Endometrial microvascular endothelial cells (primary cell): ENCODE results near the gene NMB. TPM values are rescaled to one million over a fixed set of nuclear protein-coding genes. Genes with fewer than 3 reads are reported as not detected.

ENCODE experiments used
- in situ Hi-C: cut with HindIII; loops from 2 replicates; pipeline ENCODE4 v1.10.0; 2017; ENCODE audit warnings: low sequenced_read_pairs, low pct_unique_long_range_greater_than_20kb; ENCODE audit errors: inconsistent ontology term
- total RNA-seq: library from RNA; depleted of rRNA; stranded (reverse); fragments of >200 nt; gene quantifications from one replicate; pipeline ENCODE4 v1.2.3, GENCODE V29; 2015; ENCODE audit errors: inconsistent ontology term

The NMB gene
- total RNA-seq, 1 donor from 2014 or later = 5.6 TPM

DNA sequence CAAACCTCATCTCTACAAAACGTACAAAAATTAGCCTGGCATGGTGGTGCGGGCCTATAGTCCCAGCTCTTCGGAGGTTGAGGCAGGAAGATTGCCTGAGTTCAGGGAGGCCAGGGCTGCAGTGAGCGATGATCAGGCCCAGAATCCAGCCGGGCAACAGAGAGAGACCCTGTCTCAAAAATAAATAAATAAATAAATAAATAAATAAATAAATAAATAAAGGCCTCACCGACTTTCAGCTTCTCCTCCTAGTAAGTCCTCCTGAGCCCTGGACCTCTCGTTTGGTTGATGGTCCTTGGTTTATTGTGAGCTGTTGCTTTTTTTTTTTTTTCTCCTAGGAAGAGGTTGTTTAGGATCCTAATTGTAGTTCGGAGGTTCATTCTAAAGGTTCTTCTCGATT is 29.0 kb downstream of the NMB start:
- in situ Hi-C loops = no loop called here

DNA sequence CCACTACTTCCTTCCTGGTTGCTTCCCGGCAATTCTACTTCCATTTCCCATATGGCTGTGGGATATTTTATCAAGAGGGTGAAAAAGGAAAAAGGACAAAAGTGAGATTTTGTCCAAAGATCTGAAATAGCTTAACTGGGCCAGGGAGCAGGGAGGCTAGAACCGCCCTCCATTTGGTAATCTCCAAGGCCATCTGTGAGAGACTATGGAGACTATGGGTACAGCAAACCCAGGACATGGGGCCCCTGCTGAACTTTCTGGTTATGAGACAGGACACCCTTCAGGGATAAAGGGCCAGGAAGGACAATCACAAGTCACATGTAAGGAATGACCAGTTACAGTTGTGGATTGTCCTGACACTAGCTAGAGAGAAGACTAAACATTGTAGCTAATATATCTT is 32.9 kb downstream of the NMB start:
- in situ Hi-C loops = no loop called here

DNA sequence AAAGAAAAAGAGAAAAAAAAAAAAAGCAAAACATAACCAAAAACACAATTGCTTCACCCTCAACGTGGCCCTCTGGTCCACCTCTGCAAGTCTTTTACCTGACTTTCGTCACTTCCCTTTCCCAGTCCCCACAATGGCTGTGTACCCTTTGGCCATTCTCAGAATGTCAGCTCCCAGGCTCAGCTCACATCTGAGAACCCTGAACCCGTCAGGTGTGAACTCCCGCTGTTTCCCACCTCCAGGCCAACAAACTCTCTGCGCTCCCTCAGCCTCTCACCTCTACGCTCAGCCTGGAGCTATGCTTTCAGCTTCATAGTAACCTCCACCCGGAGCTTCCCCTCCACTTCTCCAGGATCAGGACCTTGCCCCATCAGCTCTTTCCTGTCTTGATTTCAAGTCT is 33.6 kb downstream of the NMB start:
- in situ Hi-C loops = no loop called here

DNA sequence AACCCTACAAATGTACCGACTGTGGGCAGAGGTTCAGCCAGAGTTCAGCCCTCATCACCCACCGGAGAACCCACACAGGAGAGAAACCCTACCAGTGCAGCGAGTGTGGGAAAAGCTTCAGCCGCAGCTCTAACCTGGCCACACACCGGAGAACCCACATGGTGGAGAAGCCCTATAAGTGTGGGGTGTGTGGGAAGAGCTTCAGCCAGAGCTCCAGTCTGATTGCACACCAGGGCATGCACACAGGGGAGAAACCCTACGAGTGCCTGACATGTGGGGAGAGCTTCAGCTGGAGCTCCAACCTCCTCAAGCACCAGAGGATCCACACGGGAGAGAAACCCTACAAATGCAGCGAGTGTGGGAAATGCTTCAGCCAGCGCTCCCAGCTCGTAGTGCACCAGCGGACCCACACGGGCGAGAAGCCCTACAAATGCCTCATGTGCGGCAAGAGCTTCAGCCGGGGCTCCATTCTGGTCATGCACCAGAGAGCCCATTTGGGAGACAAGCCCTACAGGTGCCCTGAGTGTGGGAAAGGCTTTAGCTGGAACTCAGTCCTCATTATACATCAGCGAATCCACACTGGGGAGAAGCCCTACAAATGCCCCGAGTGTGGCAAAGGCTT is 36.5 kb downstream of the NMB start:
- in situ Hi-C loops = no loop called here

DNA sequence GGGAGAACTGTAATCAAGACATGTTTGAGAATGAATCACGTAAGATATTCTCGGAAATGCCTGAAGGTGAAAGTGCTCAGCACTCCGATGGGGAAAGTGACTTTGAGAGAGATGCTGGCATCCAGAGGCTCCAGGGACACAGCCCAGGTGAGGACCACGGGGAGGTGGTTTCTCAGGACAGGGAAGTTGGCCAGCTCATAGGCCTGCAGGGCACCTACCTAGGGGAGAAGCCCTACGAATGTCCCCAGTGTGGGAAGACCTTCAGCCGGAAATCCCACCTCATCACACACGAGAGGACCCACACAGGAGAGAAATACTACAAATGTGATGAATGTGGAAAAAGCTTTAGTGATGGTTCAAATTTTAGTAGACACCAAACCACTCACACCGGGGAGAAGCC is 37.4 kb downstream of the NMB start:
- in situ Hi-C loops = no loop called here

DNA sequence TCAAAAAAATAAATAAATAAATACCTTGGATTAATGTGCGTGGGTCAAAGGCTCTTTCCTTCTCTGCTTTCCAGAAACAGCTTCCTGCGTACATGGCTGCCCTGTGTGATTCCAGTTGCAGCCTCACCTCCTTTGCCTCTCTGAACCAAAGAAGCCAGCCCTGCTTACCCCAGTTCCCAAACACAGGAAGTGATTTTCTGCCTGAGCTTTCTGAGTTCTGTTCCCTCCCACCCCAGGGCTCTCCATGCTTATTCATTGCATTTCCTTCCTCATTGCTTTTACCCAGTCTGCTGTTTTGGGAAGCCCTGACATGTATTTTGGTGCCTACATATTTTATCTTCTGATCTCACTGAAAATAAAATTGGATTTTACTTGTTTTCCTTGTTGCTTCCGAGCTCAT is 41.8 kb downstream of the NMB start:
- in situ Hi-C loops = no loop called here

DNA sequence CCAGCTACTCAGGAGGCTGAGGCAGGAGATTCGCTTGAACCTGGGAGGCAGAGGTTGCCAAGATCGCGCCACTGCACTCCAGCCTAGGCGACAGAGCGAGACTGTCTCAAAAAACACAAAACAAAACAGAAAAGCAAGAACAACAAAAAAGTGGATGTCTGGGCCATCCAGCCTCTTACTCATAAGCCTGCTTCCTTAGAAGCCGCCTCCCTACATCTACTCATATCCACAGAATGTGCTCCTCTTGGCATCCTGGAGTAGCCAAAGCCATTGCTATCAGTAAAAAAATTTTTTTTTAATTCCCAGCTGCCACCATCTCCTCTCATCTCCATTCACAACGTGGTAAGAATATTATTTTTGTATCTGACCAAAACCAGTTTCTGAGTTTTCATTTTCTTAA is 46.4 kb downstream of the NMB start:
- in situ Hi-C loops = no loop called here

GRCh38 chr15:84609818-84610525 is 48.0 kb downstream of the NMB start:
- in situ Hi-C loops = no loop called here

GRCh38 chr15:84608707-84609284 is 49.2 kb downstream of the NMB start:
- in situ Hi-C loops = no loop called here

DNA sequence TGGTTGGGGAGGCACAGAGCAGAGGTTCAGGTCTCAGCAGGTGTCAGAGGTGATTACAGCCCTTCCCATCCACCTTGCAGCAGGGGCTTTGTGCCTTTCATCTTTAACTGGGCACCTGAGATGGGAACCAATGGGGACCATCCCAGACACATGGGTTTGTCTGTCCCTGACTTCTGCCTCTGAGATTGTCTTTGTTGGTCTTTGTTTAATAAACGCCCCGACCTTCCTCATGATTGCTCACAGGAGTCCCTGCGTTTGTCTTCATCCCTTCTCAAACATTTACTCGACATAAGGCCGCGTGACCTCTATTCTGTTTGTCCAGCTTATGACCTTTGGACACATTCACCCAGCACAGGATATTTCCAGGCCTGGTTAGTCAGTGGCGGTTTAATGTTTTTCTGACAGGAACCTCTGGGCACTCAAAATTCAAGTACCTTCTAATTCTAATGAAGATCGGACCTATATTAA is 51.3 kb downstream of the NMB start:
- in situ Hi-C loops = no loop called here

DNA sequence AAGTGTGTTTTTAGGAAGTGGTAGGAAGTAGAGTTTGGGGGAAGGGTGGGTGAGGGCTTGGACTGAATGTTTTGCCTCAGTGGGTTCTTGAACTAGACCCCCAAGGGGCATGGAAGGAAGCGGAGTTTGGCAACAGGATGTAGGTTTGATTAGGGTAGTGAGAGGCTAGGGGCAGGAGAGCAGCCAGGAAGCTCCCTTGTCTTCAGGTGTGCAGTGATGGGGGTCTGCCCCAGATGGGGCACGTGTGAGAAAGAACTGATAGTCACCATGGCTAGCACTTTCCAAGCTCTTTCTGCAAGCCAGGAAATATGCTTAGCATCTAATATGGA is 52.5 kb downstream of the NMB start:
- in situ Hi-C loops = no loop called here

Other genes starting within 250 kb of the NMB start
- 2.6 TPM for gene ZSCAN2, start 57.2 kb downstream of the NMB start, total RNA-seq
- gene WDR73, start 3.9 kb downstream of the NMB start, total RNA-seq = 17.2 TPM
- 211 TPM for gene SEC11A, start 57.9 kb upstream of the NMB start, total RNA-seq
- gene ZNF592, start 90.4 kb upstream of the NMB start, total RNA-seq = 13.6 TPM
- 7.2 TPM for gene ALPK3, start 159.2 kb upstream of the NMB start, total RNA-seq
- not detected for gene SLC28A1, start 226.5 kb upstream of the NMB start, total RNA-seq